Ectodermal cell (in vitro differentiated cells): ENCODE results near the gene CELA2B.
"Not testable (repeated sequence)": the region's sequence is repeated elsewhere in the genome, so short reads cannot be mapped to it uniquely, and the experiment has no call there.

Experiments
- H3K27ac ChIP-seq: 2 replicates; pipeline ENCODE4 v1.7.0; 2013; ENCODE audit warnings: mild to moderate bottlenecking, low read depth, low read length; ENCODE audit not compliant: insufficient read depth, poor library complexity, severe bottlenecking
- H3K27me3 ChIP-seq: 2 replicates; pipeline ENCODE4 v1.7.0; 2013; ENCODE audit warnings: mild to moderate bottlenecking, low read length; ENCODE audit not compliant: insufficient read depth, control insufficient read depth, poor library complexity, severe bottlenecking
- H3K36me3 ChIP-seq: one replicate; pipeline ENCODE4 v1.7.0; 2013; ENCODE audit warnings: low read length; ENCODE audit not compliant: control insufficient read depth, insufficient read depth
- H3K4me1 ChIP-seq: one replicate; pipeline ENCODE4 v1.7.0; 2013; ENCODE audit warnings: low read length; ENCODE audit not compliant: control insufficient read depth, insufficient read depth
- H3K4me3 ChIP-seq: 2 replicates; pipeline ENCODE4 v1.7.0; 2013; ENCODE audit warnings: low read depth, low read length, control low read depth; ENCODE audit not compliant: insufficient read depth
- H3K9me3 ChIP-seq: 2 replicates; pipeline ENCODE4 v1.7.0; 2013; ENCODE audit warnings: mild to moderate bottlenecking, low read length, moderate library complexity; ENCODE audit not compliant: control insufficient read depth
- WGBS, 2 experiments: methylation state at CpG; one replicate each; pipeline ENCODE4 v1.1.7; 2013; ENCODE audit warnings: missing lambda C conversion rate in 2 of 2; 5-methylcytosine and 5-hydroxymethylcytosine counted together

CELA2B gene

GRCh38 chr1:15433471-15433870 is 42.4 kb upstream of the CELA2B start:
- Histone ChIP-seq H3K27me3 (no peaks in the 10 kb centered on the region), H3K27ac (no peak overlapping the region), H3K4me3 (no peak overlapping the region), H3K9me3 (no peaks in the 10 kb centered on the region), H3K36me3 (no peaks in the 10 kb centered on the region), H3K4me1 (no peaks in the 10 kb centered on the region)
- WGBS, 2 experiments, result 75% methylated on average over 9 of the region's 9 CpGs

DNA sequence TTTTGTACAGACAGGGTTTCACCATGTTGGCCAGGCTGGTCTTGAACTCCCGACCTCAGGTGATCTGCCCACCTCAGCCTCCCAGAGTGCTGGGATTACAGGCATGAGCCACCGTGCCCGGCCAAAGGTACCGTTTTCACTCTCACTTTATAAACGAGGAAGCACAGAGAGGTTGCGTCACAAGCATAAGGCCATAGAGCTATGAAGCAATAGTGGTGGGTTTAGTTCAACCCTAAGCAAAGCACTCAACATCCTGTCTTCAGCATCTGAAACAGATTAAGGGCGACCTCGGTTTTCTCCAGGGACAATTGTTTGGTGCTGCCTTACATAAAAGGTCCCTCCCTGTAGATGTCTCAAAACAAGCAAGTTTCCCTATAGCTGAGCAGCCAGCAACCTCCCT is 41.2 kb upstream of the CELA2B start:
- not testable (repeated sequence) for H3K9me3 ChIP-seq, H3K4me1 ChIP-seq, H3K36me3 ChIP-seq, H3K4me3 ChIP-seq, H3K27ac ChIP-seq, H3K27me3 ChIP-seq
- 80 to 81% methylated on average over 8 of the region's 8 CpGs for WGBS, 2 experiments

DNA sequence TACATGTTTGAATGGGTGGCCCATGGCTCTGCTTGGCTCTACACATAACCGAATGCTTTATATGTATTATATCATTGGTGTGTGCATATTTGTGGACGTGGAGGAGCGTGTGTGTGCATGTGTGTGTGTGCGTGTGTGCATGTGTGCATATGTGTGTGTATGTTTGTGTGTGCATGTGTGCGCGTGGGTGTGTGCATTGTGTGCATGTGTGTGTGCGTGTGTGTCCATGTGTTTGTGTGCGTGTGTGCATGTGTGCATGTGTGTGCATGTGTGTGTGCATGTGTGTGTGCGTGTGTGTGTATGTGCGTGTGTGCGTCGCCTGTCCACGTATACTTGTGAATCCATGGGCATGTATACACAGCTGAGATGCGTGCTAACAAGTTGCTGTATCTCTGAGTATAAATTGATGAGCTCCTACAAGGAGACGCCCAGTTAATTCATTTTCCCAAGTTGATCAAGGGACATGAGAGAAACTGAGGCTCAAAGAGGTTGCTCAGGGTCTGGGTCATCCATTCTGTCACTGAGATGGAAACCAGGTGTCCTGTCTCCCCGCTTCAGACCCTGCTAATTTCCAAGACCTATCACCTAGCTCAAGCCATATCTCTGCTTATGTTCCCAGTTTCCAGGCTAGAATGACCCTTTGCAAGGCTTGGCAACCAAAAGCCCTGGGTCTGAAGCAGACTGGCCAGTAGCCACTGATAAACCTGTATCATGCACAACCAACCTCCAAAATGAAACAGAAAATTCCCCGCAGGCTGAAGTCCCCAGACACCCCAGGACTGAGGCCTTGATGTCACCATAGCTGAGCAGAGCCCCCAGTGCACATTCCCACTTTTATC is 40.4 kb upstream of the CELA2B start:
- Histone ChIP-seq H3K27ac (no peak overlapping the region), H3K4me1 (no peaks in the 10 kb centered on the region), H3K27me3 (no peaks in the 10 kb centered on the region), H3K9me3 (no peaks in the 10 kb centered on the region), H3K36me3 (no peaks in the 10 kb centered on the region), H3K4me3 (no peak overlapping the region)
- 89 to 91% methylated on average over 17 of the region's 17 CpGs for WGBS, 2 experiments

DNA sequence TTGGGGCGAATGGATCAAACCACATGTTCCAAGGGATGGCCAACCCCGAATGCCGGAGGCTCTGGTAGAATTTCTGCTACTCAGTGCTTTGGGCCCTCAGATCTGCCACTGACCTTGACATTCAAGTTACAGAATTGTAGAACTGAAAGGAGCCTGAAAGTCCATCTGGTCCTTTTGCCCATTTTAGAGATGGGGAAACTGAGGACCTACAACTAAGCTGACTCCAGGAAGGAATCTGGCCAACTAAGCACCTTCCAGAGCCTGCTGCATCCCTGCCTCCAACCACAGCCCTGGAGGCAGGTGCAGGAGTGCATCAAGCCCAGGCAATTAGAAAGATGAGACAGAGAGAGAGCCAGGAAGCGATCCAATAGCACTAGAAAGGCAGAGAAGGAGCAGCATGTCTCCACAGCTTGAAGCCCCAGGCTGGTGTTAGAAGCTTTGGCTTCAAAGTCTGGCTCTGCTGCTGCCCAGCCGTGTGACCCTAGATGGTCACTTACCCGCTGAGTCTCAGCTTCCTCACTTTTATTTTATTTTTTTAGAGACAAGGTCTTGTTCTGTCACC is 38.9 kb upstream of the CELA2B start:
- Histone ChIP-seq H3K4me1 (no peaks in the 10 kb centered on the region), H3K27ac (no peak overlapping the region), H3K36me3 (no peaks in the 10 kb centered on the region), H3K4me3 (no peak overlapping the region), H3K27me3 (no peaks in the 10 kb centered on the region), H3K9me3 (no peaks in the 10 kb centered on the region)
- 86 to 87% methylated on average over 6 of the region's 6 CpGs for WGBS, 2 experiments

- Histone ChIP-seq H3K9me3 (no peaks in the 10 kb centered on the region), H3K4me3 (no peak overlapping the region), H3K27ac (no peak overlapping the region), H3K27me3 (no peaks in the 10 kb centered on the region), H3K4me1 (no peaks in the 10 kb centered on the region), H3K36me3 (no peaks in the 10 kb centered on the region)
- 94% methylated on average over 14 of the region's 14 CpGs for WGBS, 2 experiments
These were observed 36.6 kb upstream of the CELA2B start for GRCh38 chr1:15439325-15439724.

DNA sequence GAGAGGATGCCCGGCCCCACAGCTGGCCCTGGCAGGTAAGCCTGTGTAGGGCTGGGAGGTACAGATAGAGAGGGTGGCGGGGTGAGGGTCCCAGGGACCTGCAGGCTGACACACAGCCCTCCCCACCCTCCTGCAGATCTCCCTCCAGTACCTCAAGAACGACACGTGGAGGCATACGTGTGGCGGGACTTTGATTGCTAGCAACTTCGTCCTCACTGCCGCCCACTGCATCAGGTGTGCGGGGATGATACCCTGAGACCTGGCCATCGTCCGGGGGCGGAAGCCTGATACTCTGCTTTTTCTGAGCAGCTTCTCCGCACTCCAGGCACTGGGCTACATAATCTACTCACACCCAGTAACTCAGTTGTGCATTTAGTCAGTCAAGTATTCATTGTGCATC is 35.5 kb upstream of the CELA2B start:
- Histone ChIP-seq H3K9me3 (no peaks in the 10 kb centered on the region), H3K4me3 (no peak overlapping the region), H3K36me3 (no peaks in the 10 kb centered on the region), H3K27me3 (no peaks in the 10 kb centered on the region), H3K27ac (no peak overlapping the region), H3K4me1 (no peaks in the 10 kb centered on the region)
- 93% methylated on average over 13 of the region's 13 CpGs for WGBS, 2 experiments

DNA sequence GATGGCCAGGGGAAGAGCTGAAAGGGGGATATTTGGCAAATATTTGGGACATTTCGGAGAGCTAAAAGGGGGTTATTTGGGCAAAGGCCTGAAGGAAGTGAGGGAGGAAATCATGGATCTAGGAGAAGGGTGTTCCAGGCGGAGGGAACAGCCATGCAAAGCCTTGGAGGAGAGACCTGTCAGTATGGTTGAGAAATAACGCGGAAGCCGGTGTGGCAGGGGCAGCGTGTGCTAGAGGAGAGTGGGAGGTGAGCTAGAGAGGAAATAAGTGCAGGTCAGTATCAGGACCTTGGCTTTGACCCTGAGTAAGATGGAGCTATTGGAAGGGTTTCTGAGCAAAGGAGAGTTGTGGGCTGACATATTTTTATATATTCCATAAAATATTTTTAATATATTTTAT is 34.7 kb upstream of the CELA2B start:
- WGBS, 2 experiments, result 94 to 95% methylated on average over 6 of the region's 6 CpGs
- H3K4me3 ChIP-seq, result no peak overlapping the region
- H3K27ac ChIP-seq, result no peak overlapping the region
- no peaks in the 10 kb centered on the region for H3K4me1 ChIP-seq
- H3K27me3 ChIP-seq, result no peaks in the 10 kb centered on the region
- no peaks in the 10 kb centered on the region for H3K9me3 ChIP-seq
- no peaks in the 10 kb centered on the region for H3K36me3 ChIP-seq

DNA sequence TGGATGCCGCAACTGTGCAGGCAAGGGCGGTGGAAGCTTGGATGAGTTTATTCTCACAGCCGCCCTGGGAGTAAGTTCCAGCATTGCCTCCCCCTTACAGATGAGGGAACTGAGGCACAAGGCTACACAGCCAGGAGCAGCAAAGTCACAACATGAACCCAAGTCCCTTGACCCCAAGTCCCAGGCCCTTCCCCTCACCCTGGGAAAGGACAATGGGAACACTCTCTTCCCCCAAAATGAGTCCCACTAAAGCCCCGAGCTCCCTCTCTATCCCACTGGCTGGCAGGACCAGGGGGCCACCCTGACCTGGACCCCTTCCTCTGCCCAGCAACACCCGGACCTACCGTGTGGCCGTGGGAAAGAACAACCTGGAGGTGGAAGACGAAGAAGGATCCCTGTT is 33.8 kb upstream of the CELA2B start:
- Histone ChIP-seq H3K4me3 (no peak overlapping the region), H3K27me3 (no peaks in the 10 kb centered on the region), H3K27ac (no peak overlapping the region), H3K4me1 (no peaks in the 10 kb centered on the region), H3K9me3 (no peaks in the 10 kb centered on the region), H3K36me3 (no peaks in the 10 kb centered on the region)
- 91 to 92% methylated on average over 8 of the region's 8 CpGs for WGBS, 2 experiments

- no peaks in the 10 kb centered on the region for H3K27me3 ChIP-seq
- H3K9me3 ChIP-seq, result no peaks in the 10 kb centered on the region
- no peak overlapping the region for H3K4me3 ChIP-seq
- H3K27ac ChIP-seq, result no peak overlapping the region
- 87 to 89% methylated on average over 5 of the region's 5 CpGs for WGBS, 2 experiments
- H3K36me3 ChIP-seq, result no peaks in the 10 kb centered on the region
- H3K4me1 ChIP-seq, result no peaks in the 10 kb centered on the region
These were observed 33.1 kb upstream of the CELA2B start for GRCh38 chr1:15442759-15443158.

- no peaks in the 10 kb centered on the region for H3K27me3 ChIP-seq
- no peak overlapping the region for H3K4me3 ChIP-seq
- no peaks in the 10 kb centered on the region for H3K9me3 ChIP-seq
- H3K27ac ChIP-seq, result no peak overlapping the region
- H3K4me1 ChIP-seq, result no peaks in the 10 kb centered on the region
- H3K36me3 ChIP-seq, result no peaks in the 10 kb centered on the region
- 81 to 84% methylated on average over 5 of the region's 5 CpGs for WGBS, 2 experiments
These were observed 32.6 kb upstream of the CELA2B start for GRCh38 chr1:15443281-15443680.
